Transverse colon (tissue), 4 donors: Measurements from ENCODE around the gene JADE2. TPM values are rescaled to one million over a fixed set of nuclear protein-coding genes. Genes with fewer than 3 reads are reported as not detected.
"Not testable (repeated sequence)": the region's sequence is repeated elsewhere in the genome, so short reads cannot be mapped to it uniquely, and the experiment has no call there.

Source experiments
- DNase-seq: peaks from one replicate; pipeline ENCODE4 v3.0.0-alpha.2; 2019
- H3K27ac ChIP-seq, 4 donors: fragments of 200-600 bp; sonication (generic); 2 replicates each; pipeline ENCODE4 v1.5.1; 2016 to 2018; ENCODE audit warnings: inconsistent platforms in 4 of 4
- H3K27me3 ChIP-seq: fragments of 200-600 bp; sonication (generic); 2 replicates; pipeline ENCODE4 v1.5.1; 2017; ENCODE audit warnings: inconsistent platforms
- H3K36me3 ChIP-seq, 4 donors: fragments of 200-600 bp; sonication (generic); 2 replicates each; pipeline ENCODE4 v1.5.1; 2017 to 2019; ENCODE audit warnings: inconsistent platforms in 4 of 4
- H3K4me1 ChIP-seq, 4 donors: fragments of 200-600 bp; sonication (generic); 2 replicates each; pipeline ENCODE4 v1.5.1; 2017 to 2020; ENCODE audit warnings: inconsistent platforms in 4 of 4
- H3K4me3 ChIP-seq, 4 donors: fragments of 200-600 bp; sonication (generic); 1 replicate in 1 of 4; 2 replicates in 3 of 4; pipeline versions ENCODE4 v1.5.1 to v1.6.1; 2017 to 2019; ENCODE audit warnings: inconsistent platforms in 4 of 4
- H3K9me3 ChIP-seq, 2 donors: fragments of 200-600 bp; sonication (generic); 2 replicates each; pipeline ENCODE4 v1.5.1; 2017 to 2019; ENCODE audit warnings: inconsistent platforms in 2 of 2
- EP300 ChIP-seq: sonication (generic); formaldehyde crosslinking; IDR thresholded peaks from one replicate; pipeline ENCODE4 v1.6.1; 2017; ENCODE audit warnings: antibody characterized with exemption, low read depth
- POLR2A ChIP-seq: fragments of 450-650 bp; IDR thresholded peaks from one replicate; pipeline ENCODE4 v1.6.1; 2016; ENCODE audit warnings: antibody characterized with exemption, mild to moderate bottlenecking, moderate library complexity
- POLR2AphosphoS5 ChIP-seq, 3 donors: sonication (generic); formaldehyde crosslinking; IDR thresholded peaks; one replicate each; pipeline ENCODE4 v1.6.1; 2016; ENCODE audit warnings: antibody characterized with exemption in 3 of 3
- WGBS, 2 donors: methylation state at CpG; one replicate each; pipeline ENCODE4 v1.1.5; 2018; ENCODE audit warnings: low coverage in 1 of 2; 5-methylcytosine and 5-hydroxymethylcytosine counted together
- in situ Hi-C, 4 donors: fragments of 200-750 bp; cut with MboI; loops; one replicate each; pipeline versions ENCODE4 v1.15.0 to v1.15.1; 2017; ENCODE audit warnings: low sequenced_read_pairs in 3 of 4, low pct_ligation_motif_present in 1 of 4, low pct_unique_long_range_greater_than_20kb in 1 of 4
- intact Hi-C: fragments of 100-400 bp; cut with DNase I; formaldehyde crosslinking; loops from one replicate; pipeline ENCODE4 v1.15.1; 2023; ENCODE audit warnings: low total_unique reads
- total RNA-seq, 4 donors: library from RNA; depleted of rRNA; stranded (reverse); fragments of >200 nt; gene quantifications; one replicate each; pipeline ENCODE4 v1.1.0, GENCODE V29; 2016
- TF ChIP-seq, protein P1 (sequence below), 5 experiments: fragments of 200-600 bp in 3 of 5; fragments of 450-650 bp in 2 of 5; sonication (generic) in 3 of 5; IDR thresholded peaks; 1 replicate in 2 of 5; 2 replicates in 3 of 5; pipeline ENCODE4 v1.5.1; 2016 to 2017; ENCODE audit warnings: antibody characterized with exemption in 5 of 5, inconsistent platforms in 3 of 5, mild to moderate bottlenecking in 2 of 5, moderate library complexity in 1 of 5

Gene JADE2
- total RNA-seq, 4 donors from 2014 or later = 36.6 to 50.1 (median 41.4) TPM

DNA sequence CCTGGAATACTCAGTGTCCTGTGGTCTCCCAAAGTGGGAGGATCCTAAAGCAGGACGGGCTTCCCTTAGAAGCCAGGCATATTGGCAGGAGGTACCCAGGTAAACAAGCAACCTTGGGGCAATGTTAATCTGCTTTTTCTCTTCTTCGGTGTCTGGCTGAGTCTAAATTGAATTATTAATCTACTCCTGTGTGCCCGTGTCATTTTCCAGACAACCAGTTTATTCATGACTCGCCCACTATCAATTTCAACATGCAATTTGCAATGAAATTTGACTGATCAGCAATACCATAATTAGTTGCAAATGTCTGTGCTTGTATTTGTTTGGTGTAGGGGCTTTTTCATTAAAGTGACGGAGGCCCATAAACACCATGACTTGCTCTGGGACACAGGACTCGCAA, 32.9 kb upstream of the JADE2 start:
- no peak overlapping the region for H3K4me3 ChIP-seq

DNA sequence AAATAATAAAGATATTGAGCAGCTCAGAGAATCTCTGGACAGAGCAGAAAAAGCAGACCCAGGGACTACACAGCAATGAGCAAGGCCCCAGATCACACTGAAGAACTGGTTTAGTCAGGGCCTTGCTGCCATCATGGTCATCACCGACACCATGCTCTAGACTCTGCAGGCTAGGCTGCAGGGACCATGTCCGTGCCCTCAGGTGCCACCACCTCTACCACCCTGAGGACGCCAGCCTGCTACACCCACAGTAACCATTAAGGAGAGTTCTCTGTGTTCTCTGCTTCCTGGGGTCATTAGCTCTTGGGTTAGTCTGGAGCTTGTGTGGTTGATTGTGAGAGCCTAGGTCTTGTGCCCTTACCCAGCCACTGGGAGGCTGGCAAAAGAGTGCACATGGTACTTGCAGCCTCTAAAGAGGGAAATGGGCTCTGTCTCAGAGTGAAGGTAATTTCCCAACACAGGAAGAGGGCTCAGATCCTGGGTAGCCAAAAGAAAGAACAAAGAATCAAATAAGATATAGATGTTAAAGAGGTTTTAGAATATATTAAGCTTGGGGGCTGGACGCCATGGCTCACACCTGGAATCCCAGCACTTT, 31.9 kb upstream of the JADE2 start:
- Histone ChIP-seq H3K27me3 (no peaks in the 10 kb centered on the region), H3K4me1 (no peaks in the 10 kb centered on the region), H3K4me3 (no peak overlapping the region), H3K27ac (no peak overlapping the region), H3K36me3 (no peaks in the 10 kb centered on the region), H3K9me3 (no peaks in the 10 kb centered on the region)
- TF ChIP-seq POLR2AphosphoS5 (IDR thresholded peaks at IDR 0.05) (no peak), POLR2A (no peak), EP300 (no peak)
- TF ChIP-seq, protein P1, sequence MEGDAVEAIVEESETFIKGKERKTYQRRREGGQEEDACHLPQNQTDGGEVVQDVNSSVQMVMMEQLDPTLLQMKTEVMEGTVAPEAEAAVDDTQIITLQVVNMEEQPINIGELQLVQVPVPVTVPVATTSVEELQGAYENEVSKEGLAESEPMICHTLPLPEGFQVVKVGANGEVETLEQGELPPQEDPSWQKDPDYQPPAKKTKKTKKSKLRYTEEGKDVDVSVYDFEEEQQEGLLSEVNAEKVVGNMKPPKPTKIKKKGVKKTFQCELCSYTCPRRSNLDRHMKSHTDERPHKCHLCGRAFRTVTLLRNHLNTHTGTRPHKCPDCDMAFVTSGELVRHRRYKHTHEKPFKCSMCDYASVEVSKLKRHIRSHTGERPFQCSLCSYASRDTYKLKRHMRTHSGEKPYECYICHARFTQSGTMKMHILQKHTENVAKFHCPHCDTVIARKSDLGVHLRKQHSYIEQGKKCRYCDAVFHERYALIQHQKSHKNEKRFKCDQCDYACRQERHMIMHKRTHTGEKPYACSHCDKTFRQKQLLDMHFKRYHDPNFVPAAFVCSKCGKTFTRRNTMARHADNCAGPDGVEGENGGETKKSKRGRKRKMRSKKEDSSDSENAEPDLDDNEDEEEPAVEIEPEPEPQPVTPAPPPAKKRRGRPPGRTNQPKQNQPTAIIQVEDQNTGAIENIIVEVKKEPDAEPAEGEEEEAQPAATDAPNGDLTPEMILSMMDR (IDR thresholded peaks at IDR 0.05) = no peak
- in situ Hi-C loops (no loop called here), intact Hi-C loops (no loop called here)
- 89 to 93% methylated on average over 1 to 4 of the region's 4 CpGs for WGBS, 2 donors
- DNase-seq = no peak

More for the DNA sequence above, 32.9 kb upstream of the JADE2 start:
- TF ChIP-seq, protein P1 (IDR thresholded peaks at IDR 0.05) = no peak
- TF ChIP-seq EP300 (no peak), POLR2A (no peak), POLR2AphosphoS5 (IDR thresholded peaks at IDR 0.05) (no peak)
- no peak for DNase-seq
- Histone ChIP-seq H3K27me3 (no peaks in the 10 kb centered on the region), H3K9me3 (no peaks in the 10 kb centered on the region), H3K27ac (no peak overlapping the region), H3K36me3 (no peaks in the 10 kb centered on the region), H3K4me1 (no peaks in the 10 kb centered on the region)
- in situ Hi-C loops = no loop called here
- 91 to 92% methylated on average over 4 to 6 of the region's 6 CpGs for WGBS, 2 donors
- intact Hi-C loops = no loop called here

DNA sequence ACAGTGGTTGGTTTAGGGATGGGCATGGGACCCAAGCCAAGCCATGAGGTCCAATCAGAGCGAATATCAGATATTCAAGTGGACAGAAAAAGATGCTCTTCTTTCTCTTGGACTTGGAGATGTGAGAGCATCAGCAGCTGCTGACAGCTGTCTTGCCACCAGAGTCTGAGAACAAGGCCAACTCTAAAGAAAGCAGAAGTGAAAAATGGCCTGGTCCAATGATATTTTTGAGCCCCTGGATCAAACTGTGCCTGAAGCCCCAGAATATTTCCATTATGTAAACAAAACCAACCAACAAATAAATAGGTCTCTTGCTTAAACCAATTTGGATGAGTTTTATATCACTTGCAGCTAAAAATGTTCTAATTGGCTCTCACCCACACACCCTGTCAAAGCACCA, 30.7 kb upstream of the JADE2 start:
- Histone ChIP-seq H3K27me3 (no peaks in the 10 kb centered on the region), H3K4me1 (no peaks in the 10 kb centered on the region), H3K9me3 (no peaks in the 10 kb centered on the region), H3K4me3 (no peak overlapping the region), H3K36me3 (no peaks in the 10 kb centered on the region), H3K27ac (no peak overlapping the region)
- no peak for TF ChIP-seq POLR2AphosphoS5 (IDR thresholded peaks at IDR 0.05)
- TF ChIP-seq, protein P1 (IDR thresholded peaks at IDR 0.05) = no peak
- TF ChIP-seq EP300 = no peak
- TF ChIP-seq POLR2A = no peak
- in situ Hi-C loops (no loop called here), intact Hi-C loops (no loop called here)
- WGBS, 2 donors = 40 to 76% methylated on average over 1 of the region's 1 CpG
- no peak for DNase-seq

DNA sequence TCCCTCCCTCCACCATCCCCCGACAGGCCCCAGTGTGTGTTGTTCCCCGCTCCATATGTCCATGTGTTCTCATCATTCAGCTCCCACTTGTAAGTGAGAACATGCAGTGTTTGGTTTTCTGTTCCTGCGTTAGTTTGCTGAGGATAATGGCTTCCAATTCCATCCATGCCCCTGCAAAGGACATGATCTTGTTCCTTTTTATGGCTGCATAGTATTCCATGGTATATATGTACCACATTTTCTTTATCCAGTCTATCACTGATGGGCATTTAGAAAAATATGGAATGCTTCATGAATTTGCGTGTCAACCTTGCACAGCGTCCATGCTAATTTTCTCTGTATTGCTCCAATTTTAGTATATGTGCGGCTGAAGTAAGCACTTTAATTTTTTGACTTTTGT, 25.6 kb upstream of the JADE2 start:
- H3K9me3 ChIP-seq, H3K27me3 ChIP-seq, H3K27ac ChIP-seq, H3K36me3 ChIP-seq, H3K4me3 ChIP-seq, intact Hi-C loops, DNase-seq: not testable (repeated sequence)
- WGBS, 2 donors = 96 to 100% methylated on average over 5 to 6 of the region's 6 CpGs
- in situ Hi-C loops = loop anchor here in 2 of 4 donors (25.0 kb wide), 1 partner anchor 88 kb away; the partner anchor contains the start of gene CDKN2AIPNL (in 2 of the 2)
- peaks cover 14 to 27% (median 23%) of the 10 kb centered on the region in 4 donors for H3K4me1 ChIP-seq
